Motor neuron (in vitro differentiated cells): ENCODE measurements around the gene INTS4. TPM values are rescaled to one million over a fixed set of nuclear protein-coding genes. Genes with fewer than 3 reads are reported as not detected.
"Not testable (repeated sequence)": the region's sequence is repeated elsewhere in the genome, so short reads cannot be mapped to it uniquely, and the experiment has no call there.

Experiments
- ATAC-seq, 8 experiments: fragments of 200-7000 bp; cut with Tn5 transposase; replicated peaks in 6 of 8; 2 replicates each; pipeline ENCODE4 v1.8.0; 2021; ENCODE audit warnings: mild to moderate bottlenecking in 8 of 8, moderate library complexity in 8 of 8
- H3K27ac ChIP-seq, 2 donors: fragments of 250-450 bp; sonication (Bioruptor Pico); 2 replicates each; pipeline ENCODE4 v1.9.0; 2021; ENCODE audit warnings: antibody characterized with exemption in 2 of 2, mild to moderate bottlenecking in 2 of 2, moderate library complexity in 1 of 2
- H3K4me1 ChIP-seq, 2 donors: fragments of 250-450 bp; sonication (Bioruptor Pico); replicated peaks in 1 of 2; 2 replicates each; pipeline ENCODE4 v1.6.1; 2021; ENCODE audit warnings: antibody characterized with exemption in 2 of 2, mild to moderate bottlenecking in 2 of 2, moderate library complexity in 1 of 2
- H3K4me3 ChIP-seq, 5 donors: fragments of 250-450 bp; sonication (Bioruptor Pico); 2 replicates each; pipeline ENCODE4 v1.9.0; 2021; ENCODE audit warnings: antibody characterized with exemption in 5 of 5, mild to moderate bottlenecking in 5 of 5, moderate library complexity in 4 of 5
- WGBS, 10 experiments: fragments of 450-650 bp; shearing (Covaris generic); methylation state at CpG; one replicate each; pipeline ENCODE4 v1.0.0; 2022; 5-methylcytosine and 5-hydroxymethylcytosine counted together
- in situ Hi-C, 9 experiments: fragments of 400-800 bp; cut with MboI; loops; one replicate each; pipeline ENCODE4 v1.15.0; 2021; ENCODE audit warnings: low sequenced_read_pairs in 9 of 9, low pct_unique_long_range_greater_than_20kb in 2 of 9; ENCODE audit not compliant: unreplicated experiment in 9 of 9
- total RNA-seq, 8 experiments: library from RNA; unstranded; fragments of 300-600 nt; gene quantifications; 2 replicates each; pipeline versions ENCODE4 v1.2.3 to v1.2.4, GENCODE V29; 2022

The INTS4 gene
- total RNA-seq, 8 experiments from 2014 or later, result 27.0 to 53.2 (median 37.7) TPM

DNA sequence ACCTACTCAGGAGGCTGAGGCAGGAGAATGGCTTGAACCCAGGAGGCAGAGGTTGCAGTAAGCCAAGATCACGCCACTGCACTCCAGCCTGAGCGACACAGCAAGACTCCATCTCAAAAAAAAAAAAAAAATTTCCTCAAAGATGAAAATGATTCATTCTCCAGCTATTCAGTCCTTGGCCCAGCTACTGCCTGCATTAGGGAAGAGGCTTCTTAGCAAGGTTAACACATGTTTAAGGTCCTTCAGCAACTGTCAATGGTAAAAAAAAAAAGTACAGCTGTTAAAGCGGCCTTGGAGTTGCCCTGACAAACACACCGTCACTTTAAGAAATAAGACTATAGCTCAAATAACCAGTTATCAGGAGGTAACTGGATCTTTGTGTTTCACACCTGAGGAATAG lies 116.2 kb downstream of the INTS4 start:
- ATAC-seq, result peak in 2 of 8 experiments; percentile 69 to 80
- WGBS, 10 experiments, result 38 to 100% (median 92%) methylated on average over 1 to 4 of the region's 4 CpGs; no CpG with 5 or more reads in 2 of the 10 experiments
- H3K27ac ChIP-seq, in situ Hi-C loops, H3K4me3 ChIP-seq, H3K4me1 ChIP-seq: not testable (repeated sequence)

GRCh38 chr11:77876045-77876444 lies 118.4 kb downstream of the INTS4 start:
- Histone ChIP-seq H3K27ac (no peak overlapping the region), H3K4me3 (no peak overlapping the region), H3K4me1 (no peaks in the 10 kb centered on the region)
- no peak for ATAC-seq
- in situ Hi-C loops, result no loop called here
- 32 to 100% (median 65%) methylated on average over 1 to 3 of the region's 3 CpGs; no CpG with 5 or more reads in 2 of the 10 experiments for WGBS, 10 experiments

- 80 to 100% (median 98%) methylated on average over 1 to 3 of the region's 3 CpGs; no CpG with 5 or more reads in 2 of the 10 experiments for WGBS, 10 experiments
- in situ Hi-C loops, result no loop called here
- no peak overlapping the region for H3K4me3 ChIP-seq
- ATAC-seq, result no peak
- H3K27ac ChIP-seq, result no peak overlapping the region
- no peaks in the 10 kb centered on the region for H3K4me1 ChIP-seq
Observed at GRCh38 chr11:77874206-77874605, 120.3 kb downstream of the INTS4 start.

- no peak for ATAC-seq
- in situ Hi-C loops, result no loop called here
- 83 to 100% (median 100%) methylated on average over 1 of the region's 1 CpG; no CpG with 5 or more reads in 3 of the 10 experiments for WGBS, 10 experiments
- no peak overlapping the region for H3K4me3 ChIP-seq
- no peaks in the 10 kb centered on the region for H3K4me1 ChIP-seq
- no peak overlapping the region for H3K27ac ChIP-seq
Observed at GRCh38 chr11:77873345-77873744, 121.1 kb downstream of the INTS4 start.

GRCh38 chr11:77871855-77872254 lies 122.6 kb downstream of the INTS4 start:
- H3K4me3 ChIP-seq, result no peak overlapping the region
- no peaks in the 10 kb centered on the region for H3K4me1 ChIP-seq
- 90 to 100% (median 100%) methylated on average over 1 to 3 of the region's 3 CpGs; no CpG with 5 or more reads in 3 of the 10 experiments for WGBS, 10 experiments
- no peak for ATAC-seq
- H3K27ac ChIP-seq, result no peak overlapping the region
- in situ Hi-C loops, result no loop called here

- H3K4me1 ChIP-seq, result no peaks in the 10 kb centered on the region
- no peak overlapping the region for H3K27ac ChIP-seq
- H3K4me3 ChIP-seq, result no peak overlapping the region
- ATAC-seq, result no peak
- 94 to 100% (median 100%) methylated on average over 1 to 4 of the region's 4 CpGs; no CpG with 5 or more reads in 3 of the 10 experiments for WGBS, 10 experiments
- in situ Hi-C loops, result no loop called here
Observed at GRCh38 chr11:77868744-77869143, 125.7 kb downstream of the INTS4 start.

- no peaks in the 10 kb centered on the region for H3K4me1 ChIP-seq
- H3K27ac ChIP-seq, result no peak overlapping the region
- no peak overlapping the region for H3K4me3 ChIP-seq
- in situ Hi-C loops, result no loop called here
- peak in 1 of 8 experiments; percentile 62 for ATAC-seq
- WGBS, 10 experiments, result 63 to 100% (median 83%) methylated on average over 1 of the region's 1 CpG; no CpG with 5 or more reads in 5 of the 10 experiments
Observed at GRCh38 chr11:77866336-77866735, 128.1 kb downstream of the INTS4 start.

- ATAC-seq, result peak in 1 of 8 experiments; percentile 26
- H3K4me3 ChIP-seq, result no peak overlapping the region
- in situ Hi-C loops, result no loop called here
- no peaks in the 10 kb centered on the region for H3K4me1 ChIP-seq
- no peak overlapping the region for H3K27ac ChIP-seq
- WGBS, 10 experiments, result 0 to 100% (median 50%) methylated on average over 1 of the region's 1 CpG; no CpG with 5 or more reads in 5 of the 10 experiments
Observed at GRCh38 chr11:77865805-77866204, 128.7 kb downstream of the INTS4 start.

DNA sequence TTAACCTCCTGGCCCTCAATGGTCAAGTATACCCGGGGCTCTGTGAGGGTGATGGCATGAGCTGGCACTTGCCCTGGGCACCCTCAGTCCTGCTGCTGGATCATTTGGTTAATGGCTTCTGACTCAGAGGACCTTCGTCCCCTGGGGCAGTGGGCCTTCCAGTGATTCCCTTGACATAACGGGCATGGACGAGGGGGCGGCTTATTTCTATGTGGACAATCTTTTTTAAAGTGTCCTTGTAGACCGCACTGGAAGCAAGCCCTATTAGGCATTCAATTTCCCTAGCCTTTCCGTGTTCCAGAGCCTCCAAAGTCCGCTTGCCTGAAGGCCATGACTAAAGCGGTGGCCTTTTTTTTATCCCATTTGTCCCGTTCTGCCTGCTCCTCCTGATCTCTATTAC lies 133.0 kb downstream of the INTS4 start:
- 80 to 100% (median 92%) methylated on average over 1 to 8 of the region's 10 CpGs; no CpG with 5 or more reads in 3 of the 10 experiments for WGBS, 10 experiments
- H3K27ac ChIP-seq, in situ Hi-C loops, H3K4me1 ChIP-seq, H3K4me3 ChIP-seq, ATAC-seq: not testable (repeated sequence)

GRCh38 chr11:77857906-77858457 lies 136.5 kb downstream of the INTS4 start:
- in situ Hi-C loops, result not testable (repeated sequence)
- WGBS, 10 experiments, result 70 to 100% (median 95%) methylated on average over 1 to 7 of the region's 10 CpGs; no CpG with 5 or more reads in 1 of the 10 experiments

DNA sequence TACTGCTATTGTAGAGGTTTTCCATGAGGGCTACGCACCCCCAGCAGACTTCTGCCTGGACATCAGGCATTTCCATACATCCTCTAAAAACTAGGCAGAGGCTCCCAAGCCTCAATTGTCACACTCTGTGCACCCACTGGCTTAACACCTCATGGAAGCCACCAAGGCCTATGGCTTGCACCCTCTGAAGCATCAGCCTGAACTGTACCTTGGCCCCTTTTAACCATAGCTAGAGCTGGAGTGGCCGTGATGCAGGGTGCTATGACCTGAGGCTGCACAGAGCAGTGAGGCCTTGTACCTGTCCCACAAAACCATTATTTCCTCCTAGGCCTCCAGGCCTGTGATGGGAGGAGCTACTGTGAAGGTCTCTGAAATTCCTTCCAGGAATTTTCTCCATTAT lies 139.6 kb downstream of the INTS4 start:
- Histone ChIP-seq H3K27ac (no peak overlapping the region), H3K4me3 (no peak overlapping the region), H3K4me1 (no peaks in the 10 kb centered on the region)
- 92 to 100% (median 100%) methylated on average over 1 to 2 of the region's 2 CpGs; no CpG with 5 or more reads in 7 of the 10 experiments for WGBS, 10 experiments
- in situ Hi-C loops, result no loop called here
- ATAC-seq, result no peak

More at GRCh38 chr11:77857906-77858457, 136.5 kb downstream of the INTS4 start:
- H3K4me1 ChIP-seq, H3K27ac ChIP-seq, ATAC-seq, H3K4me3 ChIP-seq: not testable (repeated sequence)

DNA sequence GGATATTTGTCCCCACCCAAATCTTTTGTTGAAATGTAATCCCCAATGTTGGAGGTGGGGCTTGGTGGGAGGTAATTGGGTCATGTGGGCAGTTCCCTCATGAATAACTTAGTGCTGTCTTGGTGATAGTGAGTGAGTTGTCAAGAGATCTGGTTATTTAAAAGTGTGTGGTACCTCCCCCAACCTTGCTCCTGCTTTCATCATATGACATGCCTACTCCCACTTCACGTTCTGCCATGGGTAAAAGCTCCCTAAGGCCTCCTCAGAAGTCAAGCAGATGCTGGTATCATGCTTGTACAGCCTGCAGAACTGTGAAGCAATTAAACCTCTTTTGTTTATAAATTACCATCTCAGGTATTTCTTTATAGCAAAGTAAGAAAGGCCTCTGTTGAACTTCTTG lies 143.0 kb downstream of the INTS4 start:
- no peak overlapping the region for H3K27ac ChIP-seq
- in situ Hi-C loops, result no loop called here
- no peaks in the 10 kb centered on the region for H3K4me1 ChIP-seq
- H3K4me3 ChIP-seq, result no peak overlapping the region
- ATAC-seq, result peak in 7 of 8 experiments; percentile 41 to 92 (median 63)
- WGBS, 10 experiments, result 20 to 75% (median 60%) methylated on average over 1 of the region's 1 CpG; no CpG with 5 or more reads in 5 of the 10 experiments

- in situ Hi-C loops, ATAC-seq, H3K4me3 ChIP-seq, H3K27ac ChIP-seq, H3K4me1 ChIP-seq: not testable (repeated sequence)
- 22 to 100% (median 45%) methylated on average over 1 to 4 of the region's 5 CpGs; no CpG with 5 or more reads in 3 of the 10 experiments for WGBS, 10 experiments
Observed at GRCh38 chr11:77843700-77844099, 150.8 kb downstream of the INTS4 start.
